GM19193 (cell line): ENCODE measurements around the gene ABCG5.

Source experiments
- POLR2A ChIP-seq: IDR thresholded peaks from 4 replicates; pipeline ENCODE4 v1.6.1; 2011; ENCODE audit not compliant: insufficient read depth, insufficient read length; ENCODE audit errors: extremely low read depth

The ABCG5 gene

GRCh38 chr2:43852196-43852730 is 13.6 kb upstream of the ABCG5 start:
- no peak for TF ChIP-seq POLR2A

- TF ChIP-seq POLR2A, result no peak
Observed at GRCh38 chr2:43851011-43851980, 12.7 kb upstream of the ABCG5 start.

- no peak for TF ChIP-seq POLR2A
Observed at GRCh38 chr2:43848214-43848613, 9.6 kb upstream of the ABCG5 start.

GRCh38 chr2:43846140-43846793 is 7.6 kb upstream of the ABCG5 start:
- TF ChIP-seq POLR2A, result no peak

- no peak for TF ChIP-seq POLR2A
Observed at GRCh38 chr2:43845181-43845580, 6.5 kb upstream of the ABCG5 start.

GRCh38 chr2:43842866-43843226 is 4.2 kb upstream of the ABCG5 start:
- no peak for TF ChIP-seq POLR2A

DNA sequence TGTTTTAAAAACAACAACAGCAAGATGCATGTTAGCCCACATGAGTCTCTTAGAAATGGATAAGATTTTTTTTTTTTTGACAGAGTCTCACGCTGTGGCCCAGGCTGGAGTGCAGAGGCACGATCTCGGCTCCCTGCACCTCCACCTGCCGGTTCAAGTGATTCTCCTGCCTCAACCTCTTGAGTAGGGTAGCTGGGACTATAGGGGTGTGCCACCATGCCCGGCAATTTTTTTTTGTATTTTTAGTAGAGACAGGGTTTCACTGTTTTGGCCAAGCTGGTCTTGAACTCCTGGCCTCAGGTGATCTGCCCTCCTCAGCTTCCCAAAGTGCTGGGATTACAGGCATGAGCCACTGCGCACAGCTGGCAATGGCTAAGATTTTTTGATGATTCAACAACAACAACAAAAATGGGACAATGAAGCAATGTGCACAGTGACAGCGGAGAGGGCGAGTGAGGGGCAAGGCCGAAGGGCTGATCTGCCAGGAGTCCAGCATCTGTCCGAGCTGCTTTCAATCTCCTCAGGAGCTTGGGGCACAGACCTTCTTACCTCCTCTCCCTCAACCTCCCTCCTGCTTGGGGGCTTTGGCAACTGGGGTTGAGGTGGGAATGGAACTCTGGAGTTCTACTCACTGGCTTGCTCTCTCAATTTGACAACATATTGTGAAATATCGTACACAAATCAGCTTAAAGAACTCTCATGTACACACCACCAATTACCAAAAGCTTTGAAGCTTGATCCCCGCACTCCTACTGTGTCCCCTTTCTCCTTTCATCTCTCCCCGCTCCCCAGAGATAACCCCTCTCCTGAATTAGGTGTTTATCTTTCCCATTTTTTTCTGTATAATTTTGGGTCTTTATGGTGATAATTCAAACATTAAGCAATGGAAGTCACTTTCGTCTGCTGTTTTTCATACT is 3.6 kb upstream of the ABCG5 start:
- no peak for TF ChIP-seq POLR2A

- TF ChIP-seq POLR2A, result no peak
Observed at GRCh38 chr2:43840965-43841364, 2.3 kb upstream of the ABCG5 start.

GRCh38 chr2:43839776-43840564 is 1.3 kb upstream of the ABCG5 start:
- no peak for TF ChIP-seq POLR2A

- TF ChIP-seq POLR2A, result no peak
Observed at GRCh38 chr2:43837831-43838559, 644 bp downstream of the ABCG5 start.

DNA sequence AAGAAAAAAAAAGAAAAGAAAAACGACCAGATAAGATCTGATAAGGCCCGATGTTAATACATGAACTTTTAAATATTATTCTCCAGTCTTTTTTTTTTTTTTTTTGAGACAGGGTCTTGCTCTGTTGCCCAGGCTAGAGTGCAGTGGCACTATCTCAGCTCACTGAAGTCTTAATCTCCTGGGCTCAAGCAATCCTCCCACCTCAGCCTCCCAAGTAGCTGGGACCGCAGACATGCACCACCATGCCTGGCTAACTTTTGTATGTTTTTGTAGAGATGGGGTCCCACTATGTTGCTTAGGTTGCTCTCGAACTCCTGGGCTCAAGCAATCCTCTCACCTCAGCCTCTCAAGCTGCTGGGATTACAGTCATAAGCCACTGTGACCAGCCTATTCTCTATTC is 1.6 kb downstream of the ABCG5 start:
- TF ChIP-seq POLR2A, result no peak

- TF ChIP-seq POLR2A, result no peak
Observed at GRCh38 chr2:43832457-43832856, 6.2 kb downstream of the ABCG5 start.

DNA sequence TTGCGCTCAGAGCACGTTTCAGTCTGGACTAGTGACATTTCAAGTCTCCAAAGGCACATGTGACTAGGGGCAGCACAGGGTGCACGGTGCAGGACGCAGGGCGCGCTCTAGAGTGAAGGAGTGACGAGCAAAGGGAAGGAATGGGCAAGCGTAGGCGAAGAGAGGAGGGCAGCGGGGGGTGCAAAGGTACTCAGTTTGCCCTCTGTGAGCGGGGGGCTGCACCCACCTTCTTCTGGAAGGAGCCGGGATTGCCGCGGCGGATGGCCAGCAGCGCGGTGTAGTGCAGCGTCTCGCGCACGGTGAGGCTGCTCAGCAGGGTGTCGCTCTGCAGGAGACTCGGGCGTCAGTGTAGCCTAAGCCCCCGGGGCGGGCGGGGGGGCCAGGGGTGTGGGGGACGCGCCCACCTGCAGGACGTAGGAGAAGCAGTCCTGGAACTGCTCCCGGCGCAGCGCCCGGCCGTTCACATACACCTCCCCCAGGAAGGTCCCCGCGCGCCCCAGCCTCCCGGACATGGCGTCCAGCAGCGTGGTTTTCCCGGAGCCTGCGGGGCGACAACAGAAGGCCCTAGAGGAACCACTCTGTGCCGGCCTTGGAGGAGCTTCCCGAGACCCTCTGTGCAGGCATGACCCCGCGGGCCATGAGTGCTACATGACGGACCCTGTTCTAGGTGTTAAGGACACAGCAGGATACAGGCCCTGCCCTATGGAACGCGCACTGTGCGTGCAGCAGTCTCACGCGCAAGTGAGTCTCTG is 6.9 kb downstream of the ABCG5 start:
- no peak for TF ChIP-seq POLR2A
